HepG2 (cell line): ENCODE results near the gene RIPOR3. TPM values are rescaled to one million over a fixed set of nuclear protein-coding genes. Genes with fewer than 3 reads are reported as not detected.
A peak's percentile ranks its signal among the peaks of the same experiment; 100 is the strongest.

Experiments used
- ATAC-seq: fragments of 200-7000 bp; cut with Tn5 transposase; 3 replicates; pipeline ENCODE4 v1.9.1; 2020; ENCODE audit warnings: mild to moderate bottlenecking, moderate library complexity
- BruUV-seq: library from RNA; stranded (reverse); fragments of 400-500 nt; replicated peaks from 2 replicates; lab custom pipeline; 2021; lab: Mats Ljungman, UMichigan
- CTCF ChIA-PET: fragments of 300-600 bp; formaldehyde crosslinking; extraction: SDS; loops from one replicate; lab custom pipeline; 2021; ENCODE audit warnings: low total read pairs, inconsistent platforms, low intra/inter-chr PET ratio; lab: Yijun Ruan, JAX
- POLR2A ChIA-PET: fragments of 350-600 bp; sonication (Branson Sonifier 250); formaldehyde crosslinking; loops from one replicate; lab custom pipeline; 2020; ENCODE audit warnings: antibody characterized with exemption, inconsistent platforms; lab: Yijun Ruan, JAX
- DNase-seq: peaks from one replicate; pipeline ENCODE4 v3.0.0-alpha.2; 2015; ENCODE audit warnings: low spot score
- FAIRE-seq: peaks from 3 replicates; lab custom pipeline; 2011; peaks lifted over from hg19 to GRCh38; lab: Jason Lieb, UNC
- H2AFZ ChIP-seq: one replicate; pipeline ENCODE4 v1.6.1; 2011; ENCODE audit warnings: low read length, inconsistent platforms
- H3K27ac ChIP-seq: fragments of 300-600 bp; 3 replicates; pipeline ENCODE4 v1.8.0; 2011; ENCODE audit warnings: mixed run types, mild to moderate bottlenecking, mixed read lengths, low read length, inconsistent platforms; ENCODE audit not compliant: insufficient read depth; ENCODE audit errors: extremely low read length
- H3K27me3 ChIP-seq, 2 experiments: fragments of 200-600 bp in 1 of 2; 2 replicates in 1 of 2; 3 replicates in 1 of 2; pipeline versions ENCODE4 v1.6.0 to v1.8.0; 2011; ENCODE audit warnings: low read length in 2 of 2, mild to moderate bottlenecking in 2 of 2, moderate library complexity in 2 of 2, inconsistent platforms in 1 of 2; ENCODE audit not compliant: insufficient read depth in 2 of 2, control insufficient read depth in 1 of 2
- H3K36me3 ChIP-seq, 2 experiments: fragments of 200-600 bp in 1 of 2; replicated peaks in 1 of 2; 2 replicates in 1 of 2; 3 replicates in 1 of 2; pipeline versions ENCODE4 v1.5.1 to v1.8.0; 2011; ENCODE audit warnings: low read length in 2 of 2, inconsistent platforms in 1 of 2; ENCODE audit not compliant: insufficient read depth in 2 of 2, control insufficient read depth in 1 of 2
- H3K4me1 ChIP-seq: 2 replicates; pipeline ENCODE4 v1.5.1; 2012; ENCODE audit warnings: low read length, inconsistent platforms; ENCODE audit not compliant: insufficient read depth
- H3K4me2 ChIP-seq: 2 replicates; pipeline ENCODE4 v1.6.0; 2011; ENCODE audit warnings: low read depth, low read length, inconsistent platforms
- H3K4me3 ChIP-seq, 3 experiments: fragments of 200-600 bp in 1 of 3; sonication (generic), shearing (Covaris generic) in 1 of 3; replicated peaks in 1 of 3; 2 replicates each; pipeline ENCODE4 v1.5.1; 2011 to 2016; ENCODE audit warnings: low read length in 3 of 3, inconsistent platforms in 2 of 3, low read depth in 2 of 3, mild to moderate bottlenecking in 2 of 3, control low read depth in 1 of 3, mixed read lengths in 1 of 3; ENCODE audit not compliant: insufficient read depth in 1 of 3
- H3K79me2 ChIP-seq: one replicate; pipeline ENCODE4 v1.6.1; 2011; ENCODE audit warnings: low read length, inconsistent platforms; ENCODE audit not compliant: insufficient read depth
- H3K9ac ChIP-seq: 2 replicates; pipeline ENCODE4 v1.6.0; 2011; ENCODE audit warnings: mild to moderate bottlenecking, low read depth, low read length, inconsistent platforms; ENCODE audit not compliant: insufficient read depth
- H3K9me3 ChIP-seq: 2 replicates; pipeline ENCODE4 v1.5.1; 2012; ENCODE audit warnings: mild to moderate bottlenecking, low read length
- H4K20me1 ChIP-seq: 2 replicates; pipeline ENCODE4 v1.6.0; 2011; ENCODE audit warnings: inconsistent platforms, mild to moderate bottlenecking, low read length, moderate library complexity; ENCODE audit not compliant: insufficient read depth
- ADNP ChIP-seq: sonication (generic); formaldehyde crosslinking; IDR thresholded peaks from 2 replicates; pipeline ENCODE4 v1.4.0; 2020; ENCODE audit warnings: missing genetic modification reagents
- ARHGAP35 ChIP-seq: sonication (generic); formaldehyde crosslinking; IDR thresholded peaks from 2 replicates; pipeline ENCODE4 v1.9.0; 2022; ENCODE audit warnings: mild to moderate bottlenecking, inconsistent platforms, moderate library complexity, missing genetic modification reagents, borderline replicate concordance
- CHCHD3 ChIP-seq: sonication (generic); formaldehyde crosslinking; IDR thresholded peaks from 2 replicates; pipeline ENCODE4 v1.8.0; 2022; ENCODE audit warnings: mild to moderate bottlenecking, missing genetic modification reagents, moderate library complexity
- GMEB1 ChIP-seq: sonication (generic); formaldehyde crosslinking; IDR thresholded peaks from 2 replicates; pipeline ENCODE4 v1.5.1; 2020; ENCODE audit warnings: missing genetic modification reagents, mild to moderate bottlenecking, borderline replicate concordance
- MAX ChIP-seq: IDR thresholded peaks from 2 replicates; pipeline ENCODE4 v1.6.1; 2012; ENCODE audit warnings: inconsistent platforms
- RCOR2 ChIP-seq: IDR thresholded peaks from 2 replicates; pipeline ENCODE4 v1.6.1; 2016; ENCODE audit warnings: missing biosample characterization, missing genetic modification reagents
- RXRA ChIP-seq: sonication (generic); formaldehyde crosslinking; IDR thresholded peaks from 2 replicates; pipeline ENCODE4 v1.5.1; 2020; ENCODE audit warnings: missing genetic modification reagents
- SIN3A ChIP-seq: IDR thresholded peaks from 2 replicates; pipeline ENCODE4 v1.6.1; 2011; ENCODE audit warnings: low read depth, mild to moderate bottlenecking, control low read depth, low read length, borderline replicate concordance
- SIN3B ChIP-seq: fragments of 150-350 bp; IDR thresholded peaks from 2 replicates; pipeline ENCODE4 v1.6.1; 2014; ENCODE audit warnings: low read length
- TFE3 ChIP-seq: IDR thresholded peaks from 2 replicates; pipeline ENCODE4 v1.6.1; 2016
- THYN1 ChIP-seq: sonication (generic); formaldehyde crosslinking; IDR thresholded peaks from 2 replicates; pipeline ENCODE4 v1.8.1; 2023; ENCODE audit warnings: low read depth, mild to moderate bottlenecking, moderate library complexity, missing genetic modification reagents, borderline replicate concordance
- YY1 ChIP-seq: IDR thresholded peaks from 2 replicates; pipeline ENCODE4 v1.6.1; 2011; ENCODE audit warnings: low read length, low read depth, moderate library complexity, mild to moderate bottlenecking; ENCODE audit not compliant: insufficient read depth, insufficient replicate concordance
- ZBTB4 ChIP-seq: sonication (generic); formaldehyde crosslinking; IDR thresholded peaks from 2 replicates; pipeline ENCODE4 v1.4.0; 2020; ENCODE audit warnings: missing genetic modification reagents, mild to moderate bottlenecking, borderline replicate concordance
- ZNF276 ChIP-seq: sonication (generic); formaldehyde crosslinking; IDR thresholded peaks from 2 replicates; pipeline ENCODE4 v1.4.0; 2020; ENCODE audit warnings: mild to moderate bottlenecking, low read depth, missing genetic modification reagents
- ZNF720 ChIP-seq: sonication (generic); formaldehyde crosslinking; IDR thresholded peaks from 2 replicates; pipeline ENCODE4 v1.4.0; 2020; ENCODE audit warnings: missing genetic modification reagents
- ZNF747 ChIP-seq: sonication (generic); formaldehyde crosslinking; IDR thresholded peaks from 2 replicates; pipeline ENCODE4 v1.8.1; 2023; ENCODE audit warnings: missing genetic modification reagents, mild to moderate bottlenecking, borderline replicate concordance
- ZNF768 ChIP-seq: sonication (generic); formaldehyde crosslinking; IDR thresholded peaks from 2 replicates; pipeline ENCODE4 v1.4.0; 2020; ENCODE audit warnings: missing genetic modification reagents
- WGBS: methylation state at CpG from one replicate; pipeline ENCODE4 v1.1.6; 2017; ENCODE audit warnings: low lambda C conversion rate; 5-methylcytosine and 5-hydroxymethylcytosine counted together
- in situ Hi-C: cut with HindIII; loops from 2 replicates; pipeline ENCODE4 v1.10.0; 2017; ENCODE audit warnings: low pct_unique_long_range_greater_than_20kb; ENCODE audit not compliant: extremely low pct_ligation_motif_present
- intact Hi-C: fragments of 100-400 bp; cut with micrococcal nuclease; formaldehyde crosslinking; loops from one replicate; pipeline ENCODE4 v1.10.0; 2022; ENCODE audit not compliant: unreplicated experiment
- polyA plus RNA-seq, 8 experiments: library from polyadenylated mRNA; depleted of rRNA in 3 of 8; stranded (reverse) in 7 of 8; unstranded in 1 of 8; fragments of >200 nt; fragmentation: Illumina TruSeq in 4 of 8; extraction: Trizol in 4 of 8; gene quantifications; 2 replicates each; pipeline versions ENCODE4 v1.2.1 to v1.2.3, GENCODE V29; 2011 to 2016; ENCODE audit warnings: low read depth in 4 of 8, missing spikeins in 1 of 8, mixed read lengths in 1 of 8; ENCODE audit not compliant: insufficient read depth in 1 of 8
- total RNA-seq, 5 experiments: library from RNA; depleted of rRNA; stranded (reverse); fragments of >200 nt; fragmentation: Illumina TruSeq; extraction: Trizol; gene quantifications; 2 replicates each; pipeline ENCODE4 v1.2.3, GENCODE V29; 2016; ENCODE audit warnings: low read depth in 1 of 5

RIPOR3 gene
- total and polyA plus RNA-seq, 2 of the 13 experiments (the other 11 are each of a cell fraction or from before 2014, with no cell fraction given), result 0.18 TPM; not detected in 1

- Histone ChIP-seq H3K9me3 (no peaks in the 10 kb centered on the region), H3K27ac (no peak overlapping the region), H3K27me3 (peaks cover 16 to 65% of the 10 kb centered on the region in 2 experiments), H2AFZ (no peak overlapping the region), H3K4me1 (peaks cover 41% of the 10 kb centered on the region), H4K20me1 (no peaks in the 10 kb centered on the region), H3K4me2 (no peak overlapping the region), H3K79me2 (no peaks in the 10 kb centered on the region), H3K9ac (no peak overlapping the region), H3K36me3 (no peaks in the 10 kb centered on the region), H3K4me3 (no peak overlapping the region)
- peak; percentile 15 for FAIRE-seq
- no peak for ATAC-seq
- no peak for DNase-seq
- CTCF ChIA-PET, result no interaction called here
- WGBS, result 21% methylated on average over 7 of the region's 7 CpGs
- POLR2A ChIA-PET, result no interaction called here
- in situ Hi-C loops (loop anchor here (25.0 kb wide), 1 partner anchor 108 kb away; the partner anchor contains the start of gene PARD6B), intact Hi-C loops (no loop called here)
- no TSS peak for BruUV-seq
- no peak for TF ChIP-seq ARHGAP35 (CRISPR knock-in tag)
- TF ChIP-seq RCOR2 (CRISPR knock-in tag), result no peak
- peak; percentile 99 for TF ChIP-seq ZNF768 (CRISPR knock-in tag)
- no peak for TF ChIP-seq ZNF747 (CRISPR knock-in tag)
- no peak for TF ChIP-seq THYN1 (CRISPR knock-in tag)
- no peak for TF ChIP-seq TFE3
- TF ChIP-seq SIN3A, result no peak
- TF ChIP-seq ZBTB4 (CRISPR knock-in tag), result no peak
- TF ChIP-seq ADNP (CRISPR knock-in tag), result 0 out of 2 replicates have a peak, but pooled peaks have one; percentile 26
- no peak for TF ChIP-seq MAX
- TF ChIP-seq ZNF720 (CRISPR knock-in tag), result no peak
- TF ChIP-seq GMEB1 (CRISPR knock-in tag), result no peak
- no peak for TF ChIP-seq SIN3B
- no peak for TF ChIP-seq YY1
- no peak for TF ChIP-seq CHCHD3
- TF ChIP-seq ZNF276, result no peak
- TF ChIP-seq RXRA (CRISPR knock-in tag), result no peak
These were observed 61.7 kb downstream of the RIPOR3 start for GRCh38 chr20:50629670-50630045.
